Subcutaneous adipose tissue (tissue), 4 donors: Measurements from ENCODE around the gene POU2F1. TPM values are rescaled to one million over a fixed set of nuclear protein-coding genes. Genes with fewer than 3 reads are reported as not detected.

Source experiments
- CTCF ChIP-seq: fragments of 450-650 bp; IDR thresholded peaks from one replicate; pipeline ENCODE4 v1.5.1; 2016; ENCODE audit warnings: low read depth, mild to moderate bottlenecking, control low read depth, antibody characterized with exemption, moderate library complexity
- total RNA-seq, 4 donors: library from RNA; depleted of rRNA; stranded (reverse); fragments of >200 nt; gene quantifications; one replicate each; pipeline ENCODE4 v1.1.0, GENCODE V29; 2016

Gene POU2F1
- total RNA-seq, 4 donors from 2014 or later = 17.1 to 40.6 (median 20.5) TPM

- TF ChIP-seq CTCF = no peak
Observed at GRCh38 chr1:167293057-167293456, 72.4 kb downstream of the POU2F1 start.

GRCh38 chr1:167294528-167294927 is 73.8 kb downstream of the POU2F1 start:
- no peak for TF ChIP-seq CTCF

- no peak for TF ChIP-seq CTCF
Observed at GRCh38 chr1:167297222-167298214, 76.8 kb downstream of the POU2F1 start.

- TF ChIP-seq CTCF = no peak
Observed at GRCh38 chr1:167298325-167298724, 77.6 kb downstream of the POU2F1 start.

- no peak for TF ChIP-seq CTCF
Observed at GRCh38 chr1:167301355-167301754, 80.7 kb downstream of the POU2F1 start.

- no peak for TF ChIP-seq CTCF
Observed at GRCh38 chr1:167304165-167304564, 83.5 kb downstream of the POU2F1 start.

GRCh38 chr1:167305059-167305705 is 84.5 kb downstream of the POU2F1 start:
- no peak for TF ChIP-seq CTCF
